Natural killer cell (primary cell): ENCODE data around the gene EIPR1. TPM values are rescaled to one million over a fixed set of nuclear protein-coding genes. Genes with fewer than 3 reads are reported as not detected.

Experiments used
- ATAC-seq, 3 donors: fragments of 150-1000 bp in 2 of 3; fragments of 200-7000 bp in 1 of 3; cut with Tn5 transposase; 1 replicate in 1 of 3; 2 replicates in 2 of 3; pipeline ENCODE4 v1.10.0; 2021; ENCODE audit warnings: mild to moderate bottlenecking in 2 of 3, moderate library complexity in 2 of 3
- DNase-seq, 2 donors: peaks; one replicate each; pipeline versions ENCODE4 v3.0.0 to v3.0.0-alpha.2; 2013 to 2021; ENCODE audit warnings: mixed read lengths in 1 of 2
- H3K27ac ChIP-seq: one replicate; pipeline ENCODE4 v1.5.1; 2013; ENCODE audit warnings: mild to moderate bottlenecking, low read length
- H3K27me3 ChIP-seq: one replicate; pipeline ENCODE4 v1.6.1; 2013; ENCODE audit warnings: low read length; ENCODE audit not compliant: control insufficient read depth, insufficient read depth
- H3K36me3 ChIP-seq: one replicate; pipeline ENCODE4 v1.6.1; 2013; ENCODE audit warnings: low read length; ENCODE audit not compliant: control insufficient read depth, insufficient read depth
- H3K4me1 ChIP-seq: one replicate; pipeline ENCODE4 v1.6.1; 2013; ENCODE audit warnings: low read length; ENCODE audit not compliant: control insufficient read depth, insufficient read depth
- H3K4me3 ChIP-seq: one replicate; pipeline ENCODE4 v1.5.1; 2013; ENCODE audit warnings: low read length
- H3K9me3 ChIP-seq: one replicate; pipeline ENCODE4 v1.6.1; 2013; ENCODE audit warnings: low read length; ENCODE audit not compliant: control insufficient read depth, insufficient read depth
- H3K27ac Mint-ChIP-seq, 2 donors: one replicate each; pipeline ENCODE4 v1.8.0; 2022; ENCODE audit warnings: mild to moderate bottlenecking in 2 of 2, mixed read lengths in 2 of 2, moderate library complexity in 1 of 2
- H3K27me3 Mint-ChIP-seq, 2 donors: one replicate each; pipeline ENCODE4 v1.8.0; 2022; ENCODE audit warnings: low read depth in 2 of 2, mixed read lengths in 2 of 2
- H3K36me3 Mint-ChIP-seq: one replicate; pipeline ENCODE4 v1.8.0; 2022; ENCODE audit warnings: mixed read lengths
- H3K4me1 Mint-ChIP-seq, 2 donors: one replicate each; pipeline ENCODE4 v1.8.0; 2022; ENCODE audit warnings: mixed read lengths in 2 of 2
- H3K4me3 Mint-ChIP-seq: one replicate; pipeline ENCODE4 v1.8.0; 2022; ENCODE audit warnings: mild to moderate bottlenecking, moderate library complexity, mixed read lengths
- H3K9me3 Mint-ChIP-seq, 2 donors: one replicate each; pipeline ENCODE4 v1.8.0; 2022; ENCODE audit warnings: mixed read lengths in 2 of 2
- CTCF ChIP-seq: fragments of 200-600 bp; IDR thresholded peaks from one replicate; pipeline ENCODE4 v1.8.0; 2022; ENCODE audit warnings: antibody characterized with exemption
- WGBS: methylation state at CpG from one replicate; pipeline ENCODE4 v1.1.7; 2013; ENCODE audit warnings: missing lambda C conversion rate; ENCODE audit not compliant: insufficient coverage; 5-methylcytosine and 5-hydroxymethylcytosine counted together
- intact Hi-C: fragments of 100-400 bp; cut with micrococcal nuclease; formaldehyde crosslinking; loops from one replicate; pipeline ENCODE4 v1.14.2; 2022
- total RNA-seq, 4 donors: library from RNA; stranded (reverse); fragments of 120-200 nt in 1 of 4; gene quantifications; one replicate each; pipeline versions ENCODE4 v1.2.3 to v1.2.4, GENCODE V29; 2013 to 2022

The EIPR1 gene
- total RNA-seq, 3 donors from 2014 or later (not counting 1 experiment from before 2014, with no cell fraction given): 26.8 to 28.8 (median 27.9) TPM

GRCh38 chr2:3189961-3190360, 187.7 kb downstream of the EIPR1 start:
- H3K27me3 Mint-ChIP-seq: no peaks in the 10 kb centered on the region
- TF ChIP-seq CTCF: no peak
- Histone ChIP-seq H3K9me3 (no peaks in the 10 kb centered on the region), H3K36me3 (peaks cover 26% of the 10 kb centered on the region), H3K4me1 (no peaks in the 10 kb centered on the region), H3K4me3 (no peak overlapping the region), H3K27ac (no peak overlapping the region), H3K27me3 (no peaks in the 10 kb centered on the region)
- ATAC-seq: no peak
- no peak overlapping the region for H3K4me3 Mint-ChIP-seq
- H3K4me1 Mint-ChIP-seq: peaks cover 0 to under 1% of the 10 kb centered on the region in 2 donors
- intact Hi-C loops: no loop called here
- no peak overlapping the region for H3K27ac Mint-ChIP-seq
- no peaks in the 10 kb centered on the region for H3K36me3 Mint-ChIP-seq
- no peak for DNase-seq
- H3K9me3 Mint-ChIP-seq: no peaks in the 10 kb centered on the region
- 92% methylated on average over 8 of the region's 8 CpGs for WGBS

- peaks cover 23% of the 10 kb centered on the region for H3K36me3 ChIP-seq
- intact Hi-C loops: no loop called here
- H3K9me3 ChIP-seq: no peaks in the 10 kb centered on the region
- 97% methylated on average over 26 of the region's 26 CpGs for WGBS
- Mint-ChIP-seq H3K27me3 (no peaks in the 10 kb centered on the region), H3K9me3 (no peaks in the 10 kb centered on the region), H3K4me1 (no peaks in the 10 kb centered on the region), H3K27ac (no peak overlapping the region), H3K36me3 (no peaks in the 10 kb centered on the region), H3K4me3 (no peak overlapping the region)
- ATAC-seq (no peak), DNase-seq (no peak)
- no peaks in the 10 kb centered on the region for H3K27me3 ChIP-seq
- no peak for TF ChIP-seq CTCF
- no peaks in the 10 kb centered on the region for H3K4me1 ChIP-seq
- H3K27ac ChIP-seq: no peak overlapping the region
- H3K4me3 ChIP-seq: no peak overlapping the region
Measured at GRCh38 chr2:3189076-3189591, 188.5 kb downstream of the EIPR1 start.

- intact Hi-C loops: no loop called here
- no peak for TF ChIP-seq CTCF
- no peaks in the 10 kb centered on the region for H3K4me1 ChIP-seq
- no peaks in the 10 kb centered on the region for H3K9me3 Mint-ChIP-seq
- no peak overlapping the region for H3K27ac Mint-ChIP-seq
- H3K36me3 Mint-ChIP-seq: no peaks in the 10 kb centered on the region
- H3K36me3 ChIP-seq: peaks cover 21% of the 10 kb centered on the region
- no peak overlapping the region for H3K4me3 Mint-ChIP-seq
- H3K9me3 ChIP-seq: no peaks in the 10 kb centered on the region
- no peaks in the 10 kb centered on the region for H3K27me3 ChIP-seq
- H3K4me3 ChIP-seq: no peak overlapping the region
- H3K27ac ChIP-seq: no peak overlapping the region
- ATAC-seq (no peak), DNase-seq (no peak)
- no peaks in the 10 kb centered on the region for H3K27me3 Mint-ChIP-seq
- no peaks in the 10 kb centered on the region for H3K4me1 Mint-ChIP-seq
- 97% methylated on average over 21 of the region's 21 CpGs for WGBS
Measured at GRCh38 chr2:3188405-3188946, 189.1 kb downstream of the EIPR1 start.

- Histone ChIP-seq H3K27me3 (no peaks in the 10 kb centered on the region), H3K36me3 (peaks cover 14% of the 10 kb centered on the region), H3K4me3 (no peak overlapping the region), H3K27ac (no peak overlapping the region), H3K9me3 (no peaks in the 10 kb centered on the region), H3K4me1 (no peaks in the 10 kb centered on the region)
- Mint-ChIP-seq H3K4me1 (no peaks in the 10 kb centered on the region), H3K27ac (no peak overlapping the region), H3K27me3 (no peaks in the 10 kb centered on the region), H3K9me3 (no peaks in the 10 kb centered on the region), H3K36me3 (no peaks in the 10 kb centered on the region), H3K4me3 (no peak overlapping the region)
- DNase-seq (no peak), ATAC-seq (no peak)
- TF ChIP-seq CTCF: no peak
- WGBS: 92% methylated on average over 2 of the region's 12 CpGs
- intact Hi-C loops: no loop called here
Measured at GRCh38 chr2:3187467-3187866, 190.2 kb downstream of the EIPR1 start.
